Uterus (tissue), 4 donors: ENCODE results near the gene TCF12. TPM values are rescaled to one million over a fixed set of nuclear protein-coding genes. Genes with fewer than 3 reads are reported as not detected.
"Not testable (repeated sequence)": the region's sequence is repeated elsewhere in the genome, so short reads cannot be mapped to it uniquely, and the experiment has no call there.

Experiments
- DNase-seq, 2 donors: peaks; one replicate each; pipeline ENCODE4 v3.0.0-alpha.2; 2019 to 2020
- H3K27ac ChIP-seq, 2 donors: fragments of 200-600 bp; sonication (generic); 1 replicate in 1 of 2; 2 replicates in 1 of 2; pipeline ENCODE4 v1.5.1; 2016 to 2018
- H3K27me3 ChIP-seq, 2 donors: fragments of 200-600 bp; sonication (generic); one replicate each; pipeline ENCODE4 v1.5.1; 2018 to 2019; ENCODE audit warnings: control low read depth in 1 of 2
- H3K36me3 ChIP-seq, 2 donors: fragments of 200-600 bp; sonication (generic); one replicate each; pipeline ENCODE4 v1.5.1; 2019; ENCODE audit warnings: control low read depth in 1 of 2
- H3K4me1 ChIP-seq, 2 donors: fragments of 200-600 bp; sonication (generic); one replicate each; pipeline ENCODE4 v1.5.1; 2018 to 2019; ENCODE audit warnings: control low read depth in 1 of 2
- H3K4me3 ChIP-seq, 2 donors: fragments of 200-600 bp; sonication (generic); 1 replicate in 1 of 2; 2 replicates in 1 of 2; pipeline ENCODE4 v1.5.1; 2018 to 2019; ENCODE audit warnings: mild to moderate bottlenecking in 1 of 2
- H3K9me3 ChIP-seq, 2 donors: fragments of 200-600 bp; sonication (generic); one replicate each; pipeline ENCODE4 v1.5.1; 2019; ENCODE audit warnings: control low read depth in 1 of 2
- CTCF ChIP-seq, 4 experiments: fragments of 200-600 bp in 2 of 4; fragments of 450-650 bp in 2 of 4; sonication (generic) in 2 of 4; IDR thresholded peaks; one replicate each; pipeline ENCODE4 v1.5.1; 2016 to 2019; ENCODE audit warnings: antibody characterized with exemption in 4 of 4, mild to moderate bottlenecking in 2 of 4, moderate library complexity in 1 of 4
- POLR2A ChIP-seq, 2 donors: fragments of 450-650 bp; IDR thresholded peaks; one replicate each; pipeline ENCODE4 v1.6.1; 2016; ENCODE audit warnings: antibody characterized with exemption in 2 of 2, mild to moderate bottlenecking in 1 of 2, moderate library complexity in 1 of 2
- intact Hi-C: fragments of 100-400 bp; cut with DNase I; formaldehyde crosslinking; loops from one replicate; pipeline ENCODE4 v1.15.1; 2023; ENCODE audit warnings: low total_unique reads
- total RNA-seq, 4 donors: library from RNA; depleted of rRNA in 3 of 4; stranded (reverse); fragments of >200 nt in 3 of 4; gene quantifications; one replicate each; pipeline versions ENCODE4 v1.1.0 to v1.2.4, GENCODE V29; 2014 to 2023
- donor health status: DM: yes; HTN: yes; CAD: no.

Gene TCF12
- total RNA-seq, 4 donors from 2014 or later: 109 to 361 (median 196) TPM

GRCh38 chr15:56948000-56948763, 29.7 kb downstream of the TCF12 start:
- H3K4me3 ChIP-seq: no peak overlapping the region
- intact Hi-C loops: no loop called here
- H3K4me1 ChIP-seq: no peaks in the 10 kb centered on the region
- DNase-seq: no peak
- no peaks in the 10 kb centered on the region for H3K27me3 ChIP-seq
- H3K27ac ChIP-seq: no peak overlapping the region
- TF ChIP-seq CTCF (IDR thresholded peaks at IDR 0.05) (no peak), POLR2A (IDR thresholded peaks at IDR 0.05) (no peak)
- H3K36me3 ChIP-seq: no peaks in the 10 kb centered on the region
- peaks cover 0 to 7% of the 10 kb centered on the region in 2 donors for H3K9me3 ChIP-seq

GRCh38 chr15:56948764-56949101, 30.3 kb downstream of the TCF12 start:
- Histone ChIP-seq H3K27ac (no peak overlapping the region), H3K4me3 (no peak overlapping the region), H3K36me3 (no peaks in the 10 kb centered on the region), H3K4me1 (no peaks in the 10 kb centered on the region), H3K9me3 (peaks cover 0 to 7% of the 10 kb centered on the region in 2 donors), H3K27me3 (no peaks in the 10 kb centered on the region)
- no peak for DNase-seq
- intact Hi-C loops: no loop called here
- no peak for TF ChIP-seq CTCF (IDR thresholded peaks at IDR 0.05)
- TF ChIP-seq POLR2A (IDR thresholded peaks at IDR 0.05): no peak

- Histone ChIP-seq H3K36me3 (no peaks in the 10 kb centered on the region), H3K27me3 (no peaks in the 10 kb centered on the region), H3K4me1 (no peaks in the 10 kb centered on the region), H3K4me3 (no peak overlapping the region), H3K9me3 (peaks cover 0 to 3% of the 10 kb centered on the region in 2 donors), H3K27ac (no peak overlapping the region)
- DNase-seq: no peak
- intact Hi-C loops: no loop called here
- no peak for TF ChIP-seq POLR2A (IDR thresholded peaks at IDR 0.05)
- TF ChIP-seq CTCF (IDR thresholded peaks at IDR 0.05): no peak
Measured at GRCh38 chr15:56950979-56951378, 32.5 kb downstream of the TCF12 start.

- H3K27ac ChIP-seq: no peak overlapping the region
- H3K4me1 ChIP-seq: no peaks in the 10 kb centered on the region
- TF ChIP-seq CTCF (IDR thresholded peaks at IDR 0.05) (no peak), POLR2A (IDR thresholded peaks at IDR 0.05) (no peak)
- DNase-seq: no peak
- no peaks in the 10 kb centered on the region for H3K27me3 ChIP-seq
- H3K9me3 ChIP-seq: peaks cover 0 to 9% of the 10 kb centered on the region in 2 donors
- no peak overlapping the region for H3K4me3 ChIP-seq
- intact Hi-C loops: no loop called here
- H3K36me3 ChIP-seq: no peaks in the 10 kb centered on the region
Measured at GRCh38 chr15:56953790-56954189, 35.3 kb downstream of the TCF12 start.

GRCh38 chr15:56955011-56955410, 36.6 kb downstream of the TCF12 start:
- H3K4me1 ChIP-seq, H3K4me3 ChIP-seq, intact Hi-C loops, DNase-seq, H3K27me3 ChIP-seq, H3K27ac ChIP-seq, H3K36me3 ChIP-seq, H3K9me3 ChIP-seq: not testable (repeated sequence)
